HEK293T (cell line): ENCODE measurements around the gene GLRX2.

ENCODE experiments used
- SP1 ChIP-seq: fragments of 450-650 bp; IDR thresholded peaks from 2 replicates; pipeline ENCODE4 v1.6.1; 2017
- ZNF384 ChIP-seq: fragments of 450-650 bp; IDR thresholded peaks from 2 replicates; pipeline ENCODE4 v1.6.1; 2016

DNA sequence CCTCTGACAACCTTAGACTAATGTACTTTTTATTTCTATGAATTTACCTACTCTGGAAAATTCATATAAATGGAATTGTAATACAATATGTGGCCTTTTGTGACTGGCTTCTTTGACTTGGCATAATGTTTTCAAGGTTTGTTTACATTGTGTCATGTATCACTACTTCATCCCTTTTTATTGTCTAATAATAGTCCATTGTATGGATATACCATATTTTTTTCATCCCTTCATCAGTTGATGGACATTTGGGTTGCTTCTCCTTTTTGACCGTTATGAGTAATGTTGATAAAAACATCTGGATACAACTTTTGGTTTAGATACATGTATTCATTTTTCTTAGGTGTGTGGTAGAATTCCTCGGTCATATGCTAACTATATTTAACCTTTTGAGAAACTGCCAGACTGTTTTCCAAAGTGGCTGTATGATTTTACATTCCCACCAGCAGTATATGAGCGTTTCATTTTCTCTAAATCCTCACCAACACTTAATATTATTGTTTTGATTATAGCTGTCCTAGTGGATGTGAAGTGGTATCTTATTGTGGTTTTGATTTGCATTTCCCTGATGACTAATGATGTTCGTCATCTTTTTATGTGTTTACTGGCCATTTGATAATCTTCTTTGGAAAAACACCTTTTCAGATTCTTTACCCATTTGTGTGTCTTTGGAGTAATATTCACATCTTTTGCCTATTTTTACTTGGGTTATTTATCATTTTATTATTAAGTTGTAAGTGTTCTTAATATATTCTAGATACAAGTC, 42.3 kb downstream of the GLRX2 start:
- TF ChIP-seq ZNF384, result no peak
- no peak for TF ChIP-seq SP1
